Hepatocyte (in vitro differentiated cells): ENCODE results near the gene SRMS. TPM values are rescaled to one million over a fixed set of nuclear protein-coding genes. Genes with fewer than 3 reads are reported as not detected.

Experiments used
- DNase-seq: peaks from one replicate; pipeline ENCODE4 v3.0.0-alpha.2; 2016; ENCODE audit warnings: low spot score
- H2AFZ ChIP-seq: fragments of 200-600 bp; sonication (generic); 2 replicates; pipeline ENCODE4 v1.6.0; 2016; ENCODE audit warnings: antibody characterized with exemption, mild to moderate bottlenecking
- H3K27ac ChIP-seq: fragments of 200-600 bp; sonication (generic); 2 replicates; pipeline ENCODE4 v1.5.1; 2016; ENCODE audit warnings: mild to moderate bottlenecking
- H3K27me3 ChIP-seq: fragments of 200-600 bp; sonication (generic); 2 replicates; pipeline ENCODE4 v1.6.1; 2016
- H3K36me3 ChIP-seq: fragments of 200-600 bp; sonication (generic); replicated peaks from 2 replicates; pipeline ENCODE4 v1.5.1; 2016; ENCODE audit warnings: low read depth; ENCODE audit not compliant: insufficient read depth
- H3K4me1 ChIP-seq: fragments of 200-600 bp; sonication (generic); 2 replicates; pipeline ENCODE4 v1.5.1; 2016; ENCODE audit warnings: mild to moderate bottlenecking, moderate library complexity; ENCODE audit not compliant: insufficient read depth
- H3K4me2 ChIP-seq: fragments of 200-600 bp; sonication (generic); 2 replicates; pipeline ENCODE4 v1.6.0; 2016
- H3K4me3 ChIP-seq: fragments of 200-600 bp; sonication (generic); 2 replicates; pipeline ENCODE4 v1.5.1; 2016; ENCODE audit warnings: mild to moderate bottlenecking
- H3K79me2 ChIP-seq: fragments of 200-600 bp; sonication (generic); 2 replicates; pipeline ENCODE4 v1.6.0; 2017; ENCODE audit warnings: mild to moderate bottlenecking
- H3K9me2 ChIP-seq: fragments of 200-600 bp; sonication (generic); replicated peaks from 2 replicates; pipeline ENCODE4 v1.6.0; 2017; ENCODE audit warnings: mild to moderate bottlenecking; ENCODE audit not compliant: insufficient read depth
- H3K9me3 ChIP-seq: fragments of 200-600 bp; sonication (generic); 2 replicates; pipeline ENCODE4 v1.5.1; 2016; ENCODE audit warnings: low read depth, mild to moderate bottlenecking
- H4K20me1 ChIP-seq: fragments of 200-600 bp; sonication (generic); 2 replicates; pipeline ENCODE4 v1.6.0; 2016; ENCODE audit warnings: mild to moderate bottlenecking; ENCODE audit not compliant: insufficient read depth, poor library complexity, severe bottlenecking
- EZH2 ChIP-seq: fragments of 200-600 bp; sonication (generic); IDR thresholded peaks from 2 replicates; pipeline ENCODE4 v1.6.1; 2016; ENCODE audit warnings: antibody characterized with exemption, mild to moderate bottlenecking, borderline replicate concordance
- EZH2phosphoT487 ChIP-seq: fragments of 200-600 bp; sonication (generic); IDR thresholded peaks from one replicate; pipeline ENCODE4 v1.6.1; 2018; ENCODE audit warnings: antibody characterized with exemption, mild to moderate bottlenecking, low read depth, moderate library complexity; ENCODE audit not compliant: unreplicated experiment, severe bottlenecking
- WGBS: methylation state at CpG from one replicate; pipeline ENCODE4 v1.1.6; 2016; ENCODE audit warnings: low lambda C conversion rate; ENCODE audit errors: missing lambda C conversion rate; 5-methylcytosine and 5-hydroxymethylcytosine counted together
- polyA plus RNA-seq: library from polyadenylated mRNA; unstranded; fragments of >200 nt; fragmentation: Nextera tagmentation; extraction: Ambion mirVana; gene quantifications from 2 replicates; pipeline ENCODE4 v1.2.1, GENCODE V29; 2016
- total RNA-seq: library from RNA; depleted of rRNA; stranded (reverse); fragments of >200 nt; gene quantifications from 2 replicates; pipeline ENCODE4 v1.2.3, GENCODE V29; 2014
- TF ChIP-seq, protein P1 (sequence below): fragments of 200-600 bp; sonication (generic); IDR thresholded peaks from 2 replicates; pipeline ENCODE4 v1.5.1; 2016; ENCODE audit warnings: antibody characterized with exemption, mild to moderate bottlenecking; ENCODE audit not compliant: poor library complexity

The SRMS gene
- total and polyA plus RNA-seq, 2 experiments from 2014 or later = not detected

DNA sequence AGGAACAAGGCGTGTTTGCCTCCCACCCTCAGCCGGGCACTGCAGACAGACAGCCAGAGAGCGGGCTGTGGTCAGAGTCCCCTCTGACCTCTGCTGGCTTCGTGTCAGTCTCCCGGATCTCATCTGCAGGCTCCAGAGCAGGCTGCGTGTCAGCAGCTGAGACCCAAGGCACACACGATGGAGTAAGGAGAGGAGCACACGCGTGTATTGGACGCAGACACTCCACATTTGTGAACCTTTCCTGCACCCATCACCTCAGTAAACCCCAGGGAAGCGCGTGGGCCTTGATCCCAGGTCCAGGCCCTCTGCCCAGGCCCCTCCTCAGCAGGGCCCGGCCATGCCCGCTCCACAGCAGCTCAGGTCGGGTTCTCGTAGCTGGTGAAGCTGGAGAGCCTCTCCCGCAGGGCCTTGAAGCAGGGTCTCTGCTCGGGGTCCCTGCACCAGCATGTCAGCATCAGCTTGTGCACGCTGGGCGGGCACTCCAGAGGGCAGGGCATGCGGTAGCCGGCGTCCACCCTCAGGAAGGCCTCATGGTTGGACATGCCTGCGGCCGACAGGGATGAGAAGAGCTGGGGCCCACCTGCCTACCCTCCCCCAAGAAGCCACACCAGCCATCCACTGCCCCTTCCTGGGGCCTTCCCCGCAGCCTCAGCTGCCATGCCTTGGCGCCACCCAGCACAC is 18.2 kb downstream of the SRMS start:
- no peak for DNase-seq
- H2AFZ ChIP-seq = no peak overlapping the region
- WGBS = 91% methylated on average over 26 of the region's 27 CpGs
- H3K4me2 ChIP-seq = no peak overlapping the region
- no peaks in the 10 kb centered on the region for H3K27me3 ChIP-seq
- no peaks in the 10 kb centered on the region for H3K9me3 ChIP-seq
- TF ChIP-seq EZH2 = no peak
- TF ChIP-seq, protein P1, sequence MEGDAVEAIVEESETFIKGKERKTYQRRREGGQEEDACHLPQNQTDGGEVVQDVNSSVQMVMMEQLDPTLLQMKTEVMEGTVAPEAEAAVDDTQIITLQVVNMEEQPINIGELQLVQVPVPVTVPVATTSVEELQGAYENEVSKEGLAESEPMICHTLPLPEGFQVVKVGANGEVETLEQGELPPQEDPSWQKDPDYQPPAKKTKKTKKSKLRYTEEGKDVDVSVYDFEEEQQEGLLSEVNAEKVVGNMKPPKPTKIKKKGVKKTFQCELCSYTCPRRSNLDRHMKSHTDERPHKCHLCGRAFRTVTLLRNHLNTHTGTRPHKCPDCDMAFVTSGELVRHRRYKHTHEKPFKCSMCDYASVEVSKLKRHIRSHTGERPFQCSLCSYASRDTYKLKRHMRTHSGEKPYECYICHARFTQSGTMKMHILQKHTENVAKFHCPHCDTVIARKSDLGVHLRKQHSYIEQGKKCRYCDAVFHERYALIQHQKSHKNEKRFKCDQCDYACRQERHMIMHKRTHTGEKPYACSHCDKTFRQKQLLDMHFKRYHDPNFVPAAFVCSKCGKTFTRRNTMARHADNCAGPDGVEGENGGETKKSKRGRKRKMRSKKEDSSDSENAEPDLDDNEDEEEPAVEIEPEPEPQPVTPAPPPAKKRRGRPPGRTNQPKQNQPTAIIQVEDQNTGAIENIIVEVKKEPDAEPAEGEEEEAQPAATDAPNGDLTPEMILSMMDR = no peak
- TF ChIP-seq EZH2phosphoT487 = no peak
- no peak overlapping the region for H3K27ac ChIP-seq
- H3K9me2 ChIP-seq = no peaks in the 10 kb centered on the region
- H4K20me1 ChIP-seq = no peaks in the 10 kb centered on the region
- H3K36me3 ChIP-seq = no peaks in the 10 kb centered on the region
- H3K4me3 ChIP-seq = no peak overlapping the region
- H3K4me1 ChIP-seq = no peaks in the 10 kb centered on the region
- no peaks in the 10 kb centered on the region for H3K79me2 ChIP-seq

DNA sequence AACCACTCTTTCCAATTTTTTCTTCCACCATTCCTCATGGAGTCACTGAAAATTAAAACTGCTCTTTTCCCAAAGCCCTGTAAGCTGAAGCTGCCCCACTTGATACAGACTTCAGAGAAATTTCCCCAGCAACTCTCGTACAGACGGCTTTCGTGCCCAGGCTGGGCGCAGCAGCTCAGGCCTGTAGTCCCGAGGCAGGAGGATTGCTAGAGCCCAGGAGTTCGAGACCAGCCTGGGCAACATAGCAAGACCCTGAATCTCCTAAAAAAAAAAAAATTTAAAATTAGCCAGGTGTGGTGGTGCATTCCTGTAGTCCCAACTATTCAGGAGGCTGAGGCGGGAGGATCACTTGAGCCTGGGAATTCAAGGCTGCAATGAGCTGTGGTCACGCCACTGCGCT is 20.4 kb downstream of the SRMS start:
- 93% methylated on average over 9 of the region's 9 CpGs for WGBS
- no peaks in the 10 kb centered on the region for H3K27me3 ChIP-seq
- DNase-seq = no peak

DNA sequence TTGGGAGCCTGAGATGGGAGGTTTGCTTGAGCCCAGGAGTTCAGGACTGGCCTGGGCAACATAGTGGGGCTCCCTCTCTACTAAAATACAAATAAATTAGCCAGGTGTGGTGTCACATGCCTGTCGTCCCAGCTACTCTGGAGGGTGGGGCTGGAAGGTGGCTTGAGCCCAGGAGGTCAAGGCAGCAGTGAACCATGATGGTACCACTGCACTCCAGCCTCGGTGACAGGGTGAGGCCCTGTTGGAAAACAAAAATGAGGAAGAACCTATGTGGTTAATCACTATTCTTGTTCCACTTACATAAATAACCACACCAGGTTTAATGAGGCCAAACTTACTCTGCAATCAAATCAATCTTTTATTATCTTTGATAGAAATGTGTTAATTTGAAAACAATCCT is 21.6 kb downstream of the SRMS start:
- no peaks in the 10 kb centered on the region for H3K9me3 ChIP-seq
- H3K27me3 ChIP-seq = no peaks in the 10 kb centered on the region
- peaks cover 8% of the 10 kb centered on the region for H3K4me1 ChIP-seq
- no peak overlapping the region for H2AFZ ChIP-seq
- H4K20me1 ChIP-seq = peaks cover 24% of the 10 kb centered on the region
- peaks cover 16% of the 10 kb centered on the region for H3K79me2 ChIP-seq
- 45% methylated on average over 2 of the region's 2 CpGs for WGBS
- H3K4me3 ChIP-seq = no peak overlapping the region
- no peaks in the 10 kb centered on the region for H3K9me2 ChIP-seq
- no peak overlapping the region for H3K27ac ChIP-seq
- no peaks in the 10 kb centered on the region for H3K36me3 ChIP-seq
- TF ChIP-seq EZH2 (no peak), EZH2phosphoT487 (no peak)
- TF ChIP-seq, protein P1 = no peak
- no peak for DNase-seq
- H3K4me2 ChIP-seq = no peak overlapping the region

More for the DNA sequence above, 20.4 kb downstream of the SRMS start:
- H3K27ac ChIP-seq = no peak overlapping the region
- H3K79me2 ChIP-seq = peaks cover 4% of the 10 kb centered on the region
- no peaks in the 10 kb centered on the region for H3K9me2 ChIP-seq
- H4K20me1 ChIP-seq = peaks cover 12% of the 10 kb centered on the region
- TF ChIP-seq EZH2phosphoT487 = no peak
- no peak for TF ChIP-seq EZH2
- TF ChIP-seq, protein P1 = no peak
- H3K4me1 ChIP-seq = peaks cover 5% of the 10 kb centered on the region
- H3K36me3 ChIP-seq = no peaks in the 10 kb centered on the region
- H3K4me2 ChIP-seq = no peak overlapping the region
- no peak overlapping the region for H2AFZ ChIP-seq
- no peak overlapping the region for H3K4me3 ChIP-seq
- no peaks in the 10 kb centered on the region for H3K9me3 ChIP-seq
